Stimulated activated CD8-positive, alpha-beta memory T cell treated with anti-CD3 and anti-CD28 coated beads, Interleukin-12 subunit alpha, Interleukin-12 subunit beta, amount 100 ng/mL, for 24 hours (primary cell): Measurements from ENCODE around the gene PDCD7.
A peak's percentile ranks its signal among the peaks of the same experiment; 100 is the strongest.
"Not testable (repeated sequence)": the region's sequence is repeated elsewhere in the genome, so short reads cannot be mapped to it uniquely, and the experiment has no call there.

Experiments used
- DNase-seq: peaks from one replicate; pipeline ENCODE4 v3.0.0-alpha.2; 2020; ENCODE audit errors: extremely low read depth

Gene PDCD7

DNA sequence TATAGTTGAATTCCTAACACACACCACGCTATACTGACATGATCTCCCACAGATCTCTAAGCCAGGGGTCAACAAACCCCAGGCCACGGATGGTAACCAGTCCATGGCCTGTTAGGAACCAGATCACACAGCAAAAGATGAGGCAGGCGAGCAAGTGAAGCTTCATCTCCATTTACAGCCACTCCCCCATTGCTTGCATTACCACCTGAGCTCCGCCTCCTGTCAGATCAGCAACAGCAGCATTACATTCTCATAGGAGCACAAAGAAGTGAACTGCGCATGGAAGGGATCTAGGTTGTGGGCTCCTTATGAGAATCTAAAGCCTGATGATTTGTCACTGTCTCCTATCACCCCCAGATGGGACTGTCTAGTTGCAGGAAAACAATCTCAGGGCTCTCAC is 2.7 kb downstream of the PDCD7 start:
- DNase-seq: no peak

DNA sequence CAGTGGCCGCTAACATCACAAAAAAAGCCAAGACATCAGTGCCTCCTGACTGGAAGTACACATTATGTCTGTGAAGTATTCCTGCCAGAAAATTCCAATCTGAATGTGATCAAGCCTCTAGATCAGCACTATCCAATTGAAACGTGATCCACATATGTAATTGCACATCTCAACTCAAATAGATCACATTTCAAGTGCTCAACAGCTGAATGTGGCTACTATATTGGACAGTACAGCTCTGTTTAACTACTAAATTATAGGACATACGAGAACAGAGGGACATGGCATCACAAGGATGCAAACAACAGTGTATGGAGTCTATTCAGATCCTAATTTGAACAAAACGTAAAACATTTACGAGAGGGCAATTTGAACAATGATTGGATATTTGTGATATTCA is 18.1 kb downstream of the PDCD7 start:
- no peak for DNase-seq

DNA sequence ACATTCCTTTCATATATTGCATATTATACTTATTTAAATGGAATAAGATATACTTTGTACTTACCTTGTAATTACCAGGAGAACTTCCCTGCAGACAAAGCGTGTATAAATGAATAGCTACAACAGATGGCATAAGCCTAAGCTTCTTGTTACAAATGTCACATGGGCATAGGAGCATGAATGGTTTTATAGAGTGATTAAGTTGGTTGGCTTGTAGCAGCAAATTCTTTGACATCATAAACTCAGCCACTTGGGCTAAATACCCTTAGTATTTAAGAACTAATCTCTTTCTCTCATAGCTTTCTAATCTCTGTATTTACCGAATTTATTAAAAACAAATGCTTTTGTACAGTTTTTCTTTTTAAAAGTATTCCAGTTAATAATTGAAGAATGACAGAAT is 18.5 kb downstream of the PDCD7 start, which contains the start of gene UBAP1L:
Gene UBAP1L (minus strand): TSS at position 115 of the 400 bp plus-strand sequence. CDS start 8,985 bp downstream, outside the sequence.
- DNase-seq: no peak

DNA sequence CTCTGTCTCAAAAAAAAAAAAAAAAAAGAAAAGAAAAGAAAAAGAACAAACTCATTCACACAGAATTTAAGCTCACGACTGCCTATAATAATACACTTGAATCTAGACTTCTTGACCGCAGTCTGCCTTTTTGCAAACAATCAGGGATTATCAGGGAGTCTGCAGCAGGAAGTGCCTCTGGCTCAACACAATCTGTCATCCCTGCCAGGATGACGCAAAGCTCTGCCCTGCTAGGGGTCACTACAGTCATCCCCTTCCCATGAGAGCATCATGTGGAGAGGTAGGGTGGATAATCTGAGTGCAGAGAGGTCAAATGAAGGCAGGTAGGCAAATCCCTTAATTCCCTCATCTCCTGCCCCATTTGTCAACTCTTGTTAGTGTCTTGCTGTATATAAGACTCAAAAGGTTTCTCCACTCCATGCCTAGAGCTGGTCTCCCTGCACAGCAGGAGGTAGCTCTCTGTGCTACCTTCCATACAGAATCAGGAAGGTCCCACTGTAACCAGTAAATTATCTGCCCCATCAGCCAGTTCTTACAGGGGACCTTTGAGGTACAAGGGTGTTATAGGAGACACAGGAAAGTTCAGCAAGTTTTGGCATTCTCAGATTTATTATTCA is 22.8 kb downstream of the PDCD7 start:
- no peak for DNase-seq

DNA sequence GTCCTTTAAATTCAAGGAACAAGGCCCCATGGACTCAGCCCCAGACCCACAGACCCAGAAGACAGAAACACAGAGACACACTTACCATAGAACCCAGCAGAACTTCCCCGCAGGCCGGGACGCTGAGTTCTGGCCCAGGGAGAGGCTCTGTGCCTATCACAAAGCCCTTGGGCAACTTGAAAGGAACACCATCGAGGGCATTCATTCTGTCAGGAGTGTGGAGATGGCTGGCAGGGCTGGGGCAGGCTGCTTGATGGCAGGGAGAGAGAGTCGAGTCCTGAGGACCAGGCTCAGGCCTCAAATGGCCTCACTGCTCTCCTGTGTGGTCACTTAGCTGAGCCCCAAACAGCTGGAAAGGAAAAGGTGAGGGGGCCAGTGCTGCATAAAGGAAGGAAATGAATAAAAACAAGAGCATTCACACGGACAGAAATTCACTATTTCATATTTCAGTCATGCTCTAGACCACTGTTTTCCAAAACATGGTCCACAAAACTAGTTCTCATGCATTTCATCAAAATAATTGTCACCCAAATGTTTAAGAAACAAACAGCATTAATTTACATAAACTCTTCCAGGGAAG is 27.5 kb downstream of the PDCD7 start:
- no peak for DNase-seq

DNA sequence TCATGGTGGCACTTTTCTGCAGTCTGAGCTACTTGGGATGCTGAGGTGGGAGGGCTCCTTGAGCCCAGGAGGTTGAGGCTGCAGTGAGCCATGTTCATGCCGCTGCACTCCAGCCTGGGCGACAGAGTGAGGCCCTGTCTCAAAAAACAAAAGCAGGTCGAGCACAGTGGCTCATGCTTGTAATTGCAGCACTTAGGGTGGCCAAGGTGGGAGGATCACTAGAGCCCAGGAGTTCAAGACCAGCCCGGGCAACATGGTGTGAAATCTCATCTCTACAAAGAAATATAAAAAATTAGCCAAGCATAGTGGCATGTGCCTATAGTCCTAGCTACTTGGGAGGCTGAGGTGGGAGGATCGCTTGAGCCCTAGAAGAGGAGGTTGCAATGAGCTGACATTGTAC is 28.6 kb downstream of the PDCD7 start:
- DNase-seq: no peak

DNA sequence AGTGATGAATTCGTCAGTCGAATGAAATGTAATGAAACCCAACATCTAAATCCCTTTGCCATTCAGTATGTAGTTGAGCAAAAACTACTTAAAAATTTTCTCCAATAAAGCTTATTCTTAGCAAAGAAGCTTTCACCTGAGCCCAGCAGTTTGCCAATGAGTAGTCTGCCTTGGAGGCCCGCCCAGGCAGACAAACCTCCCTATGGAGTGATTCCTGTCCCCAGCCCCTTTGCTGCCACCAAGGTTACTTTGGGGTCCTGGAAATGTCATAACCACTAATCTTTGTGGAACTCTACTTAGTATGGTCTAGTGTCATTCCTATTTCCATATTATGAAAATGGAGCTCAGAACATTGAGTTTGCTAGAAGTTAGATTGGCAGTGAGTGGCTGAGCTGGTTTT is 30.7 kb downstream of the PDCD7 start:
- no peak for DNase-seq

DNA sequence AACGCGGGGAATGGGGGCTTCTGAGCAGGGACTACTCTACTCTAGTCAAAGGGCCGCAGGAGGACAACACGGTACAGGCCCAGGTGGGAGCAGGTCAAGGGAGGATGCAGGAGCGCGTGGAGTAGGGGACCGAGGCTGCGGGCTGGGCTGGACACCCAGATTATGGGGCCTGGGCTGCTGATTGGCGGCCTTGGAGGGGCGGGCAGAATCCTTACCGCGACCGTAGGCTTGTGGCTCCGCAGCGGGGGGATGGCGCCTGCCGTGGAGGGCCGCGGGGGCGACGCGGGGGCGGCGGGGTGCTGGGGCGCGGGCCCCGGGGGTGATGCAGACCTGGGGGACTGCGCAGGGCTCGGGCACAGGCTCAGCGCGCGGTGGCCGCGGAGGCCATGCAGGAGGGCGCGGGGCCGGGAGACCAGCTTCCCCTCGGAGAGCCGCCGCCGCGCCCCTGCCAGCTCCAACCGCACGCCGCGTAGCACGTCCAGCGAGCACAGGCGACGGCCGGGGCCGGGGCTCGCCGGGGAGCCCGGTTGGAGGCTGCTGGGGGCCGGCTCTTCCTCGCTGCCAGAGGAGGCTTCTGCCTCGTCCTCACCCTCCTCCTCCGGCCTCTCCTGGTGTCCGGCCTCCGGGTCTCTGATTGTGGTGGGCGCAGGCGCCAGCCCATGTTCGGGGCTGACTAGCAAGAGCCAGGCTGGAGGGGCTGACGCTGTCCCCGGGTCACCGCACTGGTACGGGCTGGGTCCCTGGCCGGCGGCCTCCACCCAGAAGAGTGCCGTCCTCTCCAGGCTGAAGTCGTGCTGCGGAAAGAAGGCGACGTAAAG is 31.5 kb downstream of the PDCD7 start:
- no peak for DNase-seq

DNA sequence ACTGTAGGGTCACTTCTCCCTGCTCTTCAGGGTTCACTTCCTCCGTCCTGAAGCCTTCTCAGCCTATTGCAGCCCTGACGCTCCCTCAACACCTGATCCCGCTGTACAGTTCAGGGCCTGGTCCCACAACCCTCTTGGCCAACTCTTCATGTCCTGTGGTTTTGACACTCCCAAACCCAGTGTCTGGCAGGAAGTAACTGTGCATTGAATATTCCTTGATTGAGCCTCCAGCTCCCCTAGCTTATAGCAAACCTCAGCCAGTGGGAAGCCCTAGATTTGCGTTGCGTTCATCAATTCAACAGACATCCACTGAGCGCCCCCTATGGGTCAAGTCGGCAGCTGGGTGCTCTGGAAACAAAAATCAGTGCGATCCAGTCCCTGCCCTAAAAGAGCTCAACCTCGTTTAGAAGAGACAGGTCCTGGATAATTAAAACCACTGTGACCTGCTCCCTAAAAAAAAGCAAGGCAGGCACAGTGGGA is 32.2 kb downstream of the PDCD7 start:
- DNase-seq: peak; percentile 7

DNA sequence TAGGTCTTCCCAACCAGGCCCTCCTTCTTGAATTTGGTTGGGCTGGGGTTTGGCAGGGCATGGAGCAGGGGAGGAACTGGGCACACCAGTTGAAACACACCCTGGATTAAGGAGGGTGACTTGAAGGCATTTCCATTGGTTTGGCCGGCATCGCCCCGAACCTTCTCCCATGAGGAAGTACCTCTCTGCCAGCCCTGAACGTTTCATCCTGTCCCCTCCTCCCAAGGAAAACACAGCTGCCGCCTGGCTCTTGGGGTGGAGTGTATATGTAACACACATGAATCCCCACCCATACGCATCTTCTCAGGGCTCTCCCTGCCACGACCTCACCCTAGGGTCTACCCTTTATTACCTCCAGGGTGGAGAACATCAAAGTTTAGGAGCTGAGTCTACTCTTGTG is 33.2 kb downstream of the PDCD7 start:
- DNase-seq: no peak

DNA sequence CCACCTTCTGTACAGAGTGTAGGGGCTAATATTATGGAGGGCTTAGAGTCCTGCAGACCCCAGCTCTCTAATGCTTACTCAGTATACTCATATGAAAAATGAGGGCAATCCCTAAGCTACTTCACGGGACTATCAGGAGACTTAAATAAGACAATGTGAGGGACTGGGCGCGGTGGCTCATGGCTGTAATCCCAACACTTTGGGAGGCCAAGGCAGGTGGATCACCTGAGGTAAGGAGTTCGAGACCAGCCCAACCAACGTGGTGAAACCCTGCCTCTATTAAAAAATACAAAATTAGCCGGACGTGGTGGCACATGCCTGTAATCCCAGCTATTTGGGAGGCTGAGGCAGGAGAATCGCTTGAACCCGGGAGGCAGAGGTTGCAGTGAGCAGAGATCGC is 33.8 kb downstream of the PDCD7 start:
- not testable (repeated sequence) for DNase-seq

DNA sequence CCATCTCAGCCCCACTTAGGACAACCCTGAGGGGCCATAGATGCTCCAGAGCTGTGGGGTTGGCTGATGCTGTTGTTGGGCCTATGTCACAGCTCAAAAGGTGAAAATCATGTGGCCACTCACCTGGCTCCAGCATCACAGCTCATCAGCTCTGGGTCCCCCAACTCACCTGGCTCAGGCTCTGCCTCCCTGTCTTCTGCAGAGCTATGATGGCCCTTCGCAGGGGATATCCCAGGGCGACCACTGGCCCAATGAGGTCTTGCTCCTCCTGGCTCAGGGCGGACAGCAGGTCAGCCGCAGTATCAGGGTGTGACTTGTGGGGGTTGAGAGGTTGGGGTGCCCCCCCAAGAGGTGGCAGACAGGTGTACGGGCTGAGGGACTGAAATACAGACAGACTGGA is 34.3 kb downstream of the PDCD7 start:
- no peak for DNase-seq

DNA sequence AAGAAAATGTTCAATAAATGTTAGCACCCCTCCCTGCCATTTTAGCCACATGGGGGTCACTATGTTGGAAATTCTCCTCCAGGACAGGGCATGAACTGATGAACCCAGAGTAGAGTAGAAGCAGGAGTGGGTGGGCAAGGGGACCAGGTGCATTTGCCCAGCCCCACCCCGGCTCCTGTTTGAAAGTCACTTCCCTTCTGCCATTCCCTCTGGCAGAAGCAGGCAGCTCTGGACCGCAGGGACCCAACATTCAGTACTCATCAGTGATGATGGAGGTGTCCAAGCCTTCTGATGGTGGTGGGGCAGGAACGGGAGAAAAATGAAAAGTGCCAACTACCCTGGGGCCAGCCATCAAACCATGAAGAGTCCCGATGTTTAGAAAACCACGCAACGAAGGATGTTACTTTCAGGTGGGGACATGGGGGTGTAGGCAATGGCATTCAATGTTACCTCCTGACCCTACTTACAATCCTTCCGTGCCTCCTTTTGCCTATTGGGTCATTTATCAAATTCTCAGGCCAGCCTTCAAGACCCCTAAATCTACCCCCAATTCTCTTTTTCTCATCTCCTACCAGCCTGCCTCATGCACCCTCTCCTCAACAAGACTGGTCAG is 35.9 kb downstream of the PDCD7 start:
- DNase-seq: no peak

DNA sequence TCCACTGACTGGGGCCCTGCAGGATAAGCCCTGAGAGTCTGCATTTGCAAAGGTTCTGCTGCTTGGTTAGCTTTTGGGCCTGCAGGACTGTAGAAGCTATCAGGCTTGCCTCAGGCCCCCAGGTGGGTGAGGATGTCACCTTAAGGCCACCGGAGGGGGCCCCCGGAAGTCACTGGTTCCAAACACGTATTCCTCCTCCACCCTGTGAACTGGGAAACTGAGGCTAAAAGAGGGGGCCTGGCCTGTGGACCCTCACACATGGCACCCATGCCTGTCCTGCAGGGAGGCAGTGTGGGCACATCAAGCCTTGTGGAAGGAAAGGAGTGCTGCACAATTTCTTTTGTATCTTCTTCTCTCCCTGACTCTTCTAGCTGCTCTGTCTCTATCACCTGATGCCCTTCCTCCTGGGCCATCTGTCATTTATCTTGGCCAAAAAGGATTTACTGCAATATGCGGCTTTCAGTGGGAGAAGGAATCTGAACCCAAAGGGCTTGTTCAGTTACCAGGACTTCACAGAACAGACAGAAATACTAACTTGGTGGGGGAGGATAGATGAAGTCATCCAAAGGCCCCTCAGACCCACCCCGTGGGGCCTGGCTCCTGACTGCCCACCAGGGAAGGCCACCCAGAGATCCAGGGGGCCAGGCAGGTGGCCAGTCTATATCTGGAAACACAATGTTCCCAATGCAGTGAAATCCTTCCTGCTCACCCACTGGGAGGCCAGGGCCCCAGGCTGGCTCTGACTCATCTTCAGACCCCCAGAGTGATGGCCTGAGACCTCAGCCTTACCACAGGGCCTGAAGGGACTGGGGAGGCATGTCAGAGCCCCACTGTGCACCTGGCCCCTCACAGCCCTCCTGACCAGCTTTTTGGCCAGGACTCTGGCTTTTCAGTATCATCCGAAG is 36.9 kb downstream of the PDCD7 start:
- no peak for DNase-seq

DNA sequence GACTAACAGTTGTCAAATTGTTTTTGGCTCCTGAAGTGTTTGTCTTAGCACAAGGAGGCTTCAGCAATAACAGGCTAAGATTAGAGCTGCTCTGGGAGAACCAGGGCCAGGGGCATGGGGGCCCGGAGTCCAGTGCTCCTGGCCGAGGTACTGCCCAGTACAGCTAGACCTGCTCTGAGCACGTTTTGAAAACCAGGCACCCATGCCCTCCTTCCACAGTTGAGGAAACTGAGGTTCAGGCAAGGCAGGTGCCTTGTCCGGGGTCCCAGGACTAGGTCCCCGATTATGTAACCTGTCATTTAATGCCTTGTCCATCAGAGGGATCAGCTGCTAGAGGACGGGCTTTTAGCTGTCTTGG is 37.9 kb downstream of the PDCD7 start:
- no peak for DNase-seq

DNA sequence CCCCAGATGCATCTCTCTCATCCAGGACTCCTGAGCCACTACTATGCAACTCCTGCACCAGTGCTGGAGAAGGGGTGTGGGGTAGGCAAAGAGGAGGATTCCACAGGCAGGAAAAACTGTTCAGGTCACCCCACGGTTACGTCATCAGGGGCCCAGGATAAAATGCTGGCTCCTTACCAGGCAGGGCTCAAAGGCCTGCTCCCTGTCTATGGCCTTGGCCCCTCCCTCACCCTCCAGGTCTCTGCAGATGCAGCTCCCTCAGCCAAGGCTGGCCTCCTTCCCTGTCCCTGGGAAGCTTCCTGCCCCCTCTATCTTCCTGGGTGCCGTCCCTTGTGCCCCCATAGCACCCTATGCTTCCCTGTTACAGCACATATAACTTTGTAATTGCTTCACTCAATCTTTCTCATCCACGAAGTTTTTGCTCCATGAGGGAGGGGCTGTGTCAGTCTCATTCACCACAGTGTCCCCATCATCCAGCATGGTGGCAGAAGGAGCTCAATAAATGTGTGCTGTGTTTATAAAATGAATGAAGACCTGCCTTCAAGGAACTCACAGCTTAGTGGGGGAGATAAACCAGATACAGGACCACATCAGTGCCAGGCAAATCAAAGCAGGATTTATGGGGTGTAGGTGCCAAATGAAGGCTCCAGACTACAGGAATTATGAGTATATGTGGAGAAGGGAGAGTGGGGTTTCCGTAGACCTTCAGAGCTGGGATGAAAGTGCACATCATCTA is 38.4 kb downstream of the PDCD7 start:
- no peak for DNase-seq

DNA sequence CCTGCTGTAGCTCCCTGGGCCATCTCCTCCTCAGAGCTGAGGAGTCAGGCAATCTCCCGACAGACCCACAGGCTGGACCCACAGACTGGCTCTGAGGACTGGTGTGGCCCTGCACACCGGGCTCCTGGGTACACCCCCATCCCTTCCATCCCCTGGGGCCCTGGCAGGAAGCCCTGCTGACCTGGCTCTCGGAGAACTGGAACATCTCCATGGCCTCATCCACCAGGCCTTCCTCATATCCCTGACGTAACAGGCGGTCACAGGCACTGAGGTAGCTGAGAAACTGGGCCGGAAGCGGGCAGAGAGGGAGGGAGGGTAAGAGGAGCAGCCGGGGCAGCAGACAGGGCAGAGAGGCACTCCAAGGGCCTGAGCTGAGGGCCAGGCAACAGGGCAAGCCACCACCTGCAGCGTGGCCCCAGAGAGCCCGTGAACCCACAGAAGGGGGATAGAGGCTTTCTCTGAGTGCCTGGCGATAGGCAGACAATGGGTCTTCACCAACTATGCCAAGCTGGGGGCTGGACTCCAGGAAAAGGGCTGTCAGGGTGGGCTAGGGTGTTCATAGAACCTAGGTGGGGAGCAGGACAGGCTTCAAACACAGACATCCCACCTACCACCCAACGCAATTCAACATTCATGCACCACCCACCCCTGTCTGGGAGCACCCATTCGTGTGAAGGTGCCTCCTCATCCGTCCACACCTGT is 39.2 kb downstream of the PDCD7 start:
- DNase-seq: no peak

DNA sequence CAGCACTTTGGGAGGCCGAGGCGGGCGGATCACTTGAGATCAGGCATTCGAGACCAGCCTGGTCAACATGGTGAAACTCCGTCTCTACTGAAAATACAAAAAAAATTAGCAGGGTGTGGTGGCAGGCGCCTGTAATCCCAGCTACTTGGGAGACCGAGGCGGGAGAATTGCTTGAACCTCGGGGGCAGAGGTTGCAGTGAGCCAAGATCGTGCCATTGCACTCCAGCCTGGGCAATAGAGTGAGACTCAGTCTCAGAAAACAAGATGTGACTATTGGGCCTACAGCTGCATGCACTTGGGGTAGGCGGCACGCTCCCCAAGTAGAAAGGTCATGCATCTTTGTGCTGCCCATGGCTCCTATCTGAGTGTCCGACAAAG is 39.8 kb downstream of the PDCD7 start:
- not testable (repeated sequence) for DNase-seq

DNA sequence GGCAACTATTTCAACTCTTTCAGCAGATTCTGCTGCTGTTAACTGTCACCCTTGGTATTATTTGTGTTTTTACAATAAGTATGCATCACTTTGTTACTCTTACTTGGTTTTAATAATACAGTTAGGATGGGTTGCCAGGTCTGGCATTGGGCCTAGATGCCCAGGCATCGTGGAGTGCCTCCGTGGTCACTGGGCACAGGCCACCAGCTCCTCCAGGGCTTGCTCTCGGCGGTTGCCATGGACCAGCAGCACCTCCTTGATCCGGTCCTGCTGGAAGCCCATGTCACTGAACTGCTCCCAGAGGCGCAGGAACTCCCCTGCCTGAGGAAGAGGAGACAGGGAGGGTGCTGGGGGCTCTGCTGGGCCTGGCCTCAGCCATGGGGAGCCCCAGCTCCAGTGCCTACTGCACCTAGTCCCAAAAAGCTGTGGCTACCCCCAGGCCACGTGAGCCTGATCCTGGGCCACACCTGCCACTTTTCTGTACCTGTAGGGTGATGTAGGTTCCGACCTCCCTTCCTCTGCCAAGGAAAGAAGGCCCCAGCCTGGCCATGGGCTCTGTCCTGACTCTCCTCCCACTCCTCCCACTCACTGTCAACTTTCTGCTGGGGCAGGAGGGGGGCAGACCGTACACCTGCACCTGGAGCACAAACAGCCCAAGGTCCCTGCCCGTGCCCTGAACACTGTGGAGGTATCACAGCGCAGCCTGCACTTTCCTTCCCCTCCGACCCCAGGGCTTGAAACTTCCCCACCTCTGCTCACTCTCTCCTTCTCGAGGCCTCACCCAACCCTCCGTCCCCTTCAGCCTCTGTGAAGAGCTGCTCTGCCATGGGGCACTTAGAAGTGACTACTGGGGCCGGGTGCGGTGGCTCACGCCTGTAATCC is 40.5 kb downstream of the PDCD7 start:
- no peak for DNase-seq
